K562 (cell line): ENCODE measurements around the gene SULT2B1. TPM values are rescaled to one million over a fixed set of nuclear protein-coding genes. Genes with fewer than 3 reads are reported as not detected.
A peak's percentile ranks its signal among the peaks of the same experiment; 100 is the strongest.

Experiments used
- ADNP ChIP-seq: fragments of 200-800 bp; sonication (Bioruptor generic); IDR thresholded peaks from 2 replicates; pipeline ENCODE4 v1.6.1; 2016; ENCODE audit warnings: missing genetic modification characterization, missing compliant biosample characterization
- ARID3B ChIP-seq: fragments of 250-450 bp; sonication (Bioruptor Pico); IDR thresholded peaks from 2 replicates; pipeline ENCODE4 v1.4.0; 2020; ENCODE audit warnings: borderline replicate concordance
- BDP1 ChIP-seq: IDR thresholded peaks from 3 replicates; pipeline ENCODE4 v1.6.1; 2011; ENCODE audit not compliant: insufficient read length, insufficient read depth
- CBX1 ChIP-seq: sonication (generic); IDR thresholded peaks from 2 replicates; pipeline ENCODE4 v1.6.1; 2016; ENCODE audit warnings: antibody characterized with exemption, low read depth, mild to moderate bottlenecking
- CREBBP ChIP-seq: IDR thresholded peaks from one replicate; pipeline ENCODE4 v1.6.1; 2012; ENCODE audit warnings: low read depth, mild to moderate bottlenecking, control low read depth, inconsistent platforms, low read length
- EP300 ChIP-seq: IDR thresholded peaks from 2 replicates; pipeline ENCODE4 v1.6.1; 2012; ENCODE audit warnings: low read length, improper control_type of control experiment
- ESRRA ChIP-seq: fragments of 450-650 bp; IDR thresholded peaks from 2 replicates; pipeline ENCODE4 v1.6.1; 2014; ENCODE audit warnings: low read depth, mild to moderate bottlenecking, moderate library complexity, borderline replicate concordance
- GTF2F1 ChIP-seq: IDR thresholded peaks from 2 replicates; pipeline ENCODE4 v1.6.1; 2011; ENCODE audit warnings: low read depth, low read length, improper control_type of control experiment
- JUN ChIP-seq, 2 experiments: sonication (generic) in 1 of 2; formaldehyde crosslinking in 1 of 2; IDR thresholded peaks; 2 replicates each; pipeline versions ENCODE4 v1.6.1 to v1.8.0; 2012 to 2022; ENCODE audit warnings: borderline replicate concordance in 2 of 2, mild to moderate bottlenecking in 2 of 2, improper control_type of control experiment in 1 of 2, low read depth in 1 of 2, low read length in 1 of 2, missing genetic modification reagents in 1 of 2
- MGA ChIP-seq: fragments of 450-650 bp; IDR thresholded peaks from 2 replicates; pipeline ENCODE4 v1.6.1; 2016; ENCODE audit warnings: mild to moderate bottlenecking, moderate library complexity
- MTF1 ChIP-seq: fragments of 250-450 bp; sonication (Bioruptor Pico); IDR thresholded peaks from 2 replicates; pipeline ENCODE4 v1.9.0; 2021; ENCODE audit warnings: moderate library complexity, mild to moderate bottlenecking, inconsistent platforms, borderline replicate concordance
- NR1H2 ChIP-seq: sonication (generic); formaldehyde crosslinking; IDR thresholded peaks from 2 replicates; pipeline ENCODE4 v1.4.0; 2020; ENCODE audit warnings: mild to moderate bottlenecking, missing genetic modification reagents
- PTBP1 ChIP-seq: fragments of 200-400 bp; formaldehyde crosslinking; IDR thresholded peaks from 2 replicates; pipeline ENCODE4 v1.6.1; 2017; ENCODE audit warnings: low read depth, low read length
- SRSF1 ChIP-seq: fragments of 200-400 bp; formaldehyde crosslinking; IDR thresholded peaks from 2 replicates; pipeline ENCODE4 v1.6.1; 2017; ENCODE audit warnings: mild to moderate bottlenecking, low read depth, low read length, moderate library complexity
- ZNF146 ChIP-seq: IDR thresholded peaks from one replicate; pipeline ENCODE4 v1.6.1; 2018; ENCODE audit warnings: missing compliant biosample characterization; ENCODE audit not compliant: unreplicated experiment
- ZNF253 ChIP-seq: fragments of 250-450 bp; sonication (Bioruptor Pico); conservative IDR thresholded peaks from 2 replicates; pipeline ENCODE4 v1.6.1; 2021; ENCODE audit warnings: mild to moderate bottlenecking
- ZNF76 ChIP-seq: fragments of 250-450 bp; sonication (Bioruptor Pico); IDR thresholded peaks from 2 replicates; pipeline ENCODE4 v1.4.0; 2020; ENCODE audit warnings: mild to moderate bottlenecking, moderate library complexity, borderline replicate concordance
- polyA plus RNA-seq, 8 experiments: library from polyadenylated mRNA; depleted of rRNA in 4 of 8; stranded (reverse) in 5 of 8; unstranded in 3 of 8; fragments of >200 nt; fragmentation: Nextera tagmentation in 2 of 8; fragmentation: Illumina TruSeq in 1 of 8; extraction: Ambion mirVana in 2 of 8; extraction: Trizol in 1 of 8; gene quantifications; 2 replicates each; pipeline versions ENCODE4 v1.2.1 to v1.2.3, GENCODE V29; 2011 to 2014; ENCODE audit warnings: inconsistent platforms in 1 of 8, missing spikeins in 1 of 8
- total RNA-seq, 7 experiments: library from RNA; depleted of rRNA in 6 of 7; stranded (reverse); fragments of >200 nt in 6 of 7; fragmentation: Illumina TruSeq in 2 of 7; extraction: Trizol in 2 of 7; gene quantifications; 2 replicates each; pipeline versions ENCODE4 v1.2.1 to v1.2.3, GENCODE V29; 2011 to 2021; ENCODE audit warnings: low replicate concordance in 1 of 7

Gene SULT2B1
- total and polyA plus RNA-seq, 9 of the 15 experiments (the other 6 are each of a cell fraction or from before 2014, with no cell fraction given): 0.09 to 0.62 (median 0.22) TPM; not detected in 2

DNA sequence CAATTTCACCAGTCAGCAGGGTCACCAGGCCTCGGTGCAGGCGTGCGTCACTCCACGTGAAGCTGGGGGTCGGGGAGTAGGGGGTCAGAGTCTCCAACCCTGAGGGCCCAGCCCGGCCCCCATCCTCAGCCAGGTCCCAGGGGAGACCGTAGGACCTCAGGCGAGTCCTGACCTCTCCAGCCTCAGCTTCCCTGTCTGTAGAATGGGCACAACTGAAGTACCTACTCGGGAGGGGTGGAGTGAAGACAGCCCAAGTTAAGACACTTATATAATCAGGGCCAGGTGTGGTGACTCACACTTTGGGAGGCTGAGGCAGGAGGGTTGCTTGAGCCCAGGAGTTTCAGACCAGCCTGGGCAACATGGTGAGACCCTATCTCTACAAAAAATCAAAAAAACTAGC, 51.9 kb downstream of the SULT2B1 start (continued):
- TF ChIP-seq MGA: no peak
- peak; percentile 47; the same call in 1 of the 2 replicates for TF ChIP-seq ESRRA
- TF ChIP-seq ZNF76 (CRISPR knock-in tag): no peak
- TF ChIP-seq NR1H2: no peak
- no peak for TF ChIP-seq BDP1
- no peak for TF ChIP-seq ZNF253
- TF ChIP-seq ADNP: peak; percentile 70
- no peak for TF ChIP-seq GTF2F1
- no peak for TF ChIP-seq ARID3B (CRISPR knock-in tag)
- TF ChIP-seq ZNF146: no peak
- no peak for TF ChIP-seq CREBBP
- no peak for TF ChIP-seq SRSF1
- no peak for TF ChIP-seq JUN (IDR thresholded peaks at IDR 0.05; ENCODE audit: borderline replicate concordance, low read depth, low read length)
- TF ChIP-seq JUN (CRISPR knock-in tag; IDR thresholded peaks at IDR 0.05; ENCODE audit: borderline replicate concordance): no peak
- 0 out of 2 replicates have a peak, but pooled peaks have one; percentile 43 for TF ChIP-seq PTBP1
- 0 out of 2 replicates have a peak, but pooled peaks have one; percentile 66 for TF ChIP-seq CBX1
- TF ChIP-seq EP300: no peak
- no peak for TF ChIP-seq MTF1 (CRISPR knock-in tag)
